H1 (cell line): Measurements from ENCODE around the gene PLCL2.

ENCODE experiments used
- CHD1 ChIP-seq: IDR thresholded peaks from 2 replicates; pipeline ENCODE4 v1.6.1; 2012; ENCODE audit warnings: low read depth, low read length, improper control_type of control experiment
- CTCF ChIP-seq, 3 experiments: IDR thresholded peaks; 1 replicate in 2 of 3; 2 replicates in 1 of 3; pipeline versions ENCODE4 v1.5.1 to v1.6.1; 2011; ENCODE audit warnings: low read length in 3 of 3, mild to moderate bottlenecking in 3 of 3, inconsistent platforms in 2 of 3, low read depth in 1 of 3, moderate library complexity in 1 of 3; ENCODE audit not compliant: insufficient read depth in 1 of 3; ENCODE audit errors: control extremely low read depth in 1 of 3
- EZH2 ChIP-seq: fragments of 200-600 bp; sonication (generic); IDR thresholded peaks from 2 replicates; pipeline ENCODE4 v1.7.1; 2012; ENCODE audit warnings: low read depth, mild to moderate bottlenecking, moderate library complexity, low read length, inconsistent platforms; ENCODE audit not compliant: severe bottlenecking
- FOSL1 ChIP-seq: IDR thresholded peaks from 2 replicates; pipeline ENCODE4 v1.6.1; 2011; ENCODE audit warnings: mild to moderate bottlenecking, low read depth, low read length, moderate library complexity; ENCODE audit not compliant: insufficient read depth
- HDAC2 ChIP-seq, 2 experiments: fragments of 300-600 bp in 1 of 2; sonication (generic) in 1 of 2; IDR thresholded peaks; 2 replicates each; pipeline ENCODE4 v1.6.1; 2011 to 2012; ENCODE audit warnings: low read depth in 2 of 2, low read length in 2 of 2, mild to moderate bottlenecking in 2 of 2, moderate library complexity in 2 of 2, borderline replicate concordance in 1 of 2, inconsistent platforms in 1 of 2
- HDAC6 ChIP-seq: IDR thresholded peaks from one replicate; pipeline ENCODE4 v1.7.1; 2012; ENCODE audit warnings: low read depth, mild to moderate bottlenecking, inconsistent platforms, low read length, moderate library complexity
- POLR2A ChIP-seq, 2 experiments: IDR thresholded peaks; 1 replicate in 1 of 2; 2 replicates in 1 of 2; pipeline ENCODE4 v1.6.1; 2011; ENCODE audit warnings: low read depth in 2 of 2, low read length in 2 of 2, mild to moderate bottlenecking in 2 of 2; ENCODE audit errors: control extremely low read depth in 1 of 2
- POLR2AphosphoS5 ChIP-seq: IDR thresholded peaks from 2 replicates; pipeline ENCODE4 v1.6.1; 2011; ENCODE audit warnings: low read depth, low read length
- RAD21 ChIP-seq, 2 experiments: IDR thresholded peaks in 1 of 2; conservative IDR thresholded peaks in 1 of 2; 2 replicates each; pipeline ENCODE4 v1.6.1; 2011; ENCODE audit warnings: low read depth in 2 of 2, low read length in 2 of 2, improper control_type of control experiment in 1 of 2, inconsistent platforms in 1 of 2, mild to moderate bottlenecking in 1 of 2, moderate library complexity in 1 of 2
- RXRA ChIP-seq: IDR thresholded peaks from 2 replicates; pipeline ENCODE4 v1.6.1; 2011; ENCODE audit warnings: low read depth, mild to moderate bottlenecking, low read length, moderate library complexity; ENCODE audit not compliant: insufficient read depth
- TAF1 ChIP-seq: IDR thresholded peaks from 2 replicates; pipeline ENCODE4 v1.6.1; 2011; ENCODE audit warnings: mild to moderate bottlenecking, low read depth, low read length
- USF2 ChIP-seq: IDR thresholded peaks from 2 replicates; pipeline ENCODE4 v1.6.1; 2011; ENCODE audit warnings: low read length, improper control_type of control experiment

- TF ChIP-seq RAD21 (IDR thresholded peaks at IDR 0.05 in 1 of 2, conservative IDR thresholded peaks at IDR 0.05 in 1 of 2; ENCODE audit: low read depth in 2 of 2, low read length in 2 of 2) = no peak
- TF ChIP-seq HDAC6 = no peak
- TF ChIP-seq TAF1 = no peak
- TF ChIP-seq CTCF (IDR thresholded peaks at IDR 0.05; ENCODE audit: control extremely low read depth in 1 of 3, insufficient read depth in 1 of 3, low read depth in 1 of 3, low read length in 3 of 3) = no peak
- TF ChIP-seq FOSL1 = no peak
- TF ChIP-seq HDAC2 (IDR thresholded peaks at IDR 0.05; ENCODE audit: borderline replicate concordance in 1 of 2, low read depth in 2 of 2, low read length in 2 of 2) = no peak
- TF ChIP-seq POLR2A (IDR thresholded peaks at IDR 0.05; ENCODE audit: control extremely low read depth in 1 of 2, low read depth in 2 of 2, low read length in 2 of 2) = no peak
- TF ChIP-seq POLR2AphosphoS5 = no peak
- no peak for TF ChIP-seq EZH2
- TF ChIP-seq USF2 = no peak
- no peak for TF ChIP-seq CHD1
- TF ChIP-seq RXRA = no peak
Measured at GRCh38 chr3:16998236-16998923, 113.6 kb downstream of the PLCL2 start.
